K562 (cell line): Measurements from ENCODE around the gene CDC37. TPM values are rescaled to one million over a fixed set of nuclear protein-coding genes. Genes with fewer than 3 reads are reported as not detected.

Experiments
- ARHGAP35 ChIP-seq: fragments of 450-650 bp; IDR thresholded peaks from 2 replicates; pipeline ENCODE4 v1.6.1; 2018; ENCODE audit not compliant: partially characterized antibody
- ELF4 ChIP-seq: fragments of 450-650 bp; formaldehyde crosslinking; IDR thresholded peaks from 2 replicates; pipeline ENCODE4 v1.4.0; 2022; ENCODE audit warnings: missing genetic modification characterization
- GTF3C2 ChIP-seq: IDR thresholded peaks from 3 replicates; pipeline ENCODE4 v1.6.1; 2011; ENCODE audit warnings: borderline replicate concordance, mild to moderate bottlenecking, moderate library complexity; ENCODE audit not compliant: insufficient read length; ENCODE audit errors: extremely low read depth
- HBP1 ChIP-seq: fragments of 450-650 bp; formaldehyde crosslinking; IDR thresholded peaks from 2 replicates; pipeline ENCODE4 v1.4.0; 2022; ENCODE audit warnings: missing genetic modification characterization
- MTA2 ChIP-seq: fragments of 450-650 bp; IDR thresholded peaks from 2 replicates; pipeline ENCODE4 v1.6.1; 2016; ENCODE audit warnings: low read depth
- NBN ChIP-seq: fragments of 450-650 bp; IDR thresholded peaks from 2 replicates; pipeline ENCODE4 v1.6.1; 2016; ENCODE audit warnings: low read depth, mild to moderate bottlenecking
- NEUROD1 ChIP-seq: fragments of 150-350 bp; IDR thresholded peaks from 2 replicates; pipeline ENCODE4 v1.6.1; 2014; ENCODE audit warnings: borderline replicate concordance, low read length, low read depth; ENCODE audit not compliant: partially characterized antibody
- ZBTB43 ChIP-seq: sonication (generic); formaldehyde crosslinking; IDR thresholded peaks from 2 replicates; pipeline ENCODE4 v1.8.0; 2023; ENCODE audit warnings: mild to moderate bottlenecking, missing genetic modification reagents
- ZNF407 ChIP-seq: fragments of 450-650 bp; IDR thresholded peaks from 2 replicates; pipeline ENCODE4 v1.6.1; 2016; ENCODE audit warnings: low read depth
- ZNF699 ChIP-seq: fragments of 250-450 bp; sonication (Bioruptor Pico); IDR thresholded peaks from 2 replicates; pipeline ENCODE4 v1.8.0; 2021; ENCODE audit warnings: mild to moderate bottlenecking, moderate library complexity; ENCODE audit not compliant: insufficient replicate concordance
- polyA plus RNA-seq, 8 experiments: library from polyadenylated mRNA; depleted of rRNA in 4 of 8; stranded (reverse) in 5 of 8; unstranded in 3 of 8; fragments of >200 nt; fragmentation: Nextera tagmentation in 2 of 8; fragmentation: Illumina TruSeq in 1 of 8; extraction: Ambion mirVana in 2 of 8; extraction: Trizol in 1 of 8; gene quantifications; 2 replicates each; pipeline versions ENCODE4 v1.2.1 to v1.2.3, GENCODE V29; 2011 to 2014; ENCODE audit warnings: inconsistent platforms in 1 of 8, missing spikeins in 1 of 8
- total RNA-seq, 7 experiments: library from RNA; depleted of rRNA in 6 of 7; stranded (reverse); fragments of >200 nt in 6 of 7; fragmentation: Illumina TruSeq in 2 of 7; extraction: Trizol in 2 of 7; gene quantifications; 2 replicates each; pipeline versions ENCODE4 v1.2.1 to v1.2.3, GENCODE V29; 2011 to 2021; ENCODE audit warnings: low replicate concordance in 1 of 7

The CDC37 gene
- total and polyA plus RNA-seq, 9 of the 15 experiments (the other 6 are each of a cell fraction or from before 2014, with no cell fraction given): 6.6 to 538 (median 227) TPM

- no peak for TF ChIP-seq GTF3C2
- peak; percentile 67; the same call in 1 of the 2 replicates for TF ChIP-seq HBP1 (CRISPR knock-in tag)
- 0 out of 2 replicates have a peak, but pooled peaks have one; percentile 26 for TF ChIP-seq NBN
- no peak for TF ChIP-seq NEUROD1
- TF ChIP-seq ARHGAP35: peak; percentile 65
- TF ChIP-seq ZBTB43 (CRISPR knock-in tag): no peak
- TF ChIP-seq MTA2: peak; percentile 50; the same call in 1 of the 2 replicates
- no peak for TF ChIP-seq ZNF699 (CRISPR knock-in tag)
- peak; percentile 22; the same call in 1 of the 2 replicates for TF ChIP-seq ZNF407
- TF ChIP-seq ELF4: 0 out of 2 replicates have a peak, but pooled peaks have one; percentile 57
- TF ChIP-seq, all 486 proteins: peak for 29
These were observed 25.6 kb upstream of the CDC37 start (continued) for GRCh38 chr19:10428996-10429381.
